Mesenteric fat pad (tissue), 1 donor: ENCODE measurements around the gene S100A5. TPM values are rescaled to one million over a fixed set of nuclear protein-coding genes. Genes with fewer than 3 reads are reported as not detected.
A peak's percentile ranks its signal among the peaks of the same experiment; 100 is the strongest.
"Not testable (repeated sequence)": the region's sequence is repeated elsewhere in the genome, so short reads cannot be mapped to it uniquely, and the experiment has no call there.

Experiments
- DNase-seq: peaks from one replicate; pipeline ENCODE4 v3.0.0-alpha.2; 2020; ENCODE audit warnings: low spot score
- total RNA-seq: library from RNA; stranded (reverse); fragmentation: NEBNext Ultra II Directional; extraction: Animal tissue kit (Norgen Biotek cat#: 25700); gene quantifications from one replicate; pipeline ENCODE4 v1.2.1, GENCODE V29; 2021
- donor health status: DM: yes; HTN: yes; CAD: no.

S100A5 gene
- total RNA-seq, 1 donor from 2014 or later = not detected

DNA sequence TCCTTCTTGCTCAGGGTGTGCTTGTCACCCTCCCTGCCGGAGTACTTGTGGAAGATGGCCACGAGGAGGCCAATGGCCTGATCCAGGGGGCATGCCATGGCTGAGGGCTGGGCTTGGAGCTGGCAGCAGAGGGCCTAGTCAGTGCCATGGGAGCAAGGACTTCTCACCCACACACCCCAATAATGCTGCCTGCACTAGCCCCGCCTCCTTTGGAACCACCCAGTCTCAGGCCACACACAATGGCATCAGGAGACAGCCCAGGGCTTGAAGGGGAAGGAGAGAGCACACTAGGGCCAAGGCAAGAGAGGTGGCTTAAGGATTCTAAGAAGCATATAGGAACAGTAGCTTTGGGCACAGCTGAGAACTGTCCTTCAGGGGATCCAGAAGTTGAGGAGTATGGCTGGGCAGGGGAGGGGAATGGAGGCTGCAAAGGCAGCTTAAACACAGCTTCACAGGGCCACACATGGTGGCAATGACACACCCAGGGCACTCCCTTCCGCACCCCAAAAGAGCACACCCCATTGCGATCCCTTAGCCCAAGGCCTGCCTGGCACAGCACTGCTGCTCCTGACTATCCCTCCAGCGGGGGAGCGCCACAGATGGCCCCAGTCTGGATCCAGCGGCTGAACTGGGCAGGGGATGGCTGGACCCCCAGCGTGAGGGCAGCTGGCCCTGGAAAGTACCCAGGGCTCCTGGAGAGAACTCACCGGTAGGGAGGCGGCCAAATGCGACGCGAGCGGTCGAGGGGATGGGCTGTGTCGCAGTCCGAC is 5.3 kb downstream of the S100A5 start, which contains the start of gene S100A6:
Gene S100A6 (minus strand): TSS at position 750 of the 770 bp plus-strand sequence. CDS start 652 bp downstream, at position 98.
- no peak for DNase-seq

DNA sequence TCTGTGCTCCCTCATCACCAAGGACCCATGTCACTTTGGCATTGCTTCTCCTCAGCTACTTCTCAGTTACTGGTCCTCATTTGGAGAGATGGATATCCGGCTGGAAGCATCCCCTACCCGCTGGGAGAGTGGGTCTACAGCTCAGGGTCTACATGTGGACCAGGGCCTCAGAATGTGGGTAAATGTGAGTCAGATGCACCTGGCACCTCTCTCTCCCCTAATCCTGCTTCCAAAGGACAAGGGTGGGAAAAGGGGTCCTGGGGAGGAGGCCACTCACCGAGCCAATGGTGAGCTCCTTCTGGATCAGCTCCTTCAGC is 5.9 kb downstream of the S100A5 start:
- no peak for DNase-seq

DNA sequence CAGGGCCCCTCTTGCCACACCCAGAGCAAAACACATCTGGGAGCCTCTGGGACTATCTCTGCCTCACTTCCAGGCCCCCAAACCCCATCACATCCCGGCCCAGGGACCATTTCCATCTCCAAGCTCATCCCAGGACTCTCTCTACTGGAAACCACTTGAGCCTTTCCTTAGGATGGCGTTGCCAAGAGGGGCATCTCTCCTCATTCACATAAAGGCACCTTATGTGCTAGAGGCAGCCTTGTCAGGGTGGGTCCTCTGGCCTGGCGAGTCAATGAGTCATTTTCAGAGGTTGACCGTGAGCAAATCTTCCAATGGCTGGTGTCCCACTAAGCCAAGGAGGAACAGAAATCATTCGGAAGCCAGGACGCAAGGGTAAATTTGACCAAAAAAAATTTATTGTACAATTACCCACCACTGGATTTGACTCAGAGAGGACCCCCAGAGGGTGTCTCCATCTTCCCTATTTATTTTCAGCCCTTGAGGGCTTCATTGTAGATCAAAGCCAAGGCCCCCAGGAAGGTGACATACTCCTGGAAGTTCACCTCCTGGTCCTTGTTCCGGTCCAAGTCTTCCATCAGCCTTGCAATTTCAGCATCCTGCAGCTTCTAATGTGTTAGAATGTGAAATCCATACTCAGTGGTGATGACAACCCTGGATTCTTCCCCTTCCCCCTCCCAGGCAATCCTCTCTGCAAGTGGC is 6.4 kb downstream of the S100A5 start:
- DNase-seq = no peak

DNA sequence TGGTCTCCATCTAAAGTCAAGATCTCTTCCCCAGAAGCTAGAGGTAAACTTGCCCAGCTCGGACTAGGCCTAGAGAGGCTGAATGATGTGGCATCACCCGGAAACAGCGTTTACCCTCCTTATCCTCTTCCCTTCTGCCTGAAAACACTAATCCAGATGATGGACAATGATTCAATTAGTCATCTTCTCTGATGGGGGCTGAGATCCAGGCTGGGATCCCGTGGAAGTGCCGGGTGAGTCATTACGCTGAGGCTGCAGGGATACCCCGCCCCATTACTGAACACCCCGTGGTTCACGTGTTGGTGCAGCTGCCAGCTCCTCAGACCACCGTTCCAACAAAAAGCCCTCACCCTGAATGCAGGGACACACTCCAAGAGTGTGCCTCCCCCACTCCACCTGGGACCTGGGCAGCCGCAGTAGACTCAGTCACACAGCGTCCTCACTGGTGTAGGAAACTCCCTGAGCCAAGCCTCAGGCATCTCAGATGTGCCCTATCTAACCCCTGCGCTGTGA is 7.0 kb downstream of the S100A5 start:
- DNase-seq = no peak

DNA sequence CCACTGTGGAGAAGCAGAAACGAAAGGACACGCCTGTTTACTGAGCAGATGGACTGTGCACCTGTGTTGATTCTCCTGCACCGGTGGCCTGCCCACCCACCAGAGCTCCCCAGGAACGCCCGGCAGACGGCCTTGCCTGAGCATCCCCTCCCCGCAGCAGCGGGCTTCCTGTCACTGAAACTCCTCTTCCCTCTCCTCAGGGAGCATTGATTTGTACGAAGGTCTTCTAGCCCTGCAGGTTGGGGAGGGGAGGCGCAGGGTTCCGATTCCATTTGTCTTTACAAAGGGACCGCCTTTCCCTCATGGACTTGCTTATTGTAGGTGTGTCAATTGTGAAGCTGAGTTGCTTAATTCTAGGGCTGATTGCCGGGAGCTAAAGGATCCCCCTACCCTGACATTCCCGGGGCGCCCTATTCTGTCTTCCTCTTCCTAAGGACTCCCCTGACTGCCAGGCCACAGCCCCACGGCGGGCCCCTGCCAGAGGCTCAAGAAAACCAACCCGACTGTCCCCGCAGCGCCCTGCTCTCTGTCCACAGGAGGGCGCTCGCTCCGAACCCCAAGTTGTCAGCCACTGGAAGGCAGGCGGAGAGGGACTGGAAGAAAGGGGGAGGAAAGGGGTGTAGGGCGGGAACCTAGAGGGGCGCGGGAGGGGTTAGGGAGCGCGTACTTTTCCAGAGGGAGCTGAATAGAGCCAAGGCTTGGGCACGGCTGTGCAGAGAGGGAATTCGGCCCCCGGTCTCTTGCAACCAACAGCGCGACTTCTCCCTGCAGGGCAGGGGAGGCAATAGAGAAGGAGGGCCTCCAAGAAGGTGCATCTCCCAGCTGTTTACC is 7.8 kb downstream of the S100A5 start:
- DNase-seq = peak; percentile 95

DNA sequence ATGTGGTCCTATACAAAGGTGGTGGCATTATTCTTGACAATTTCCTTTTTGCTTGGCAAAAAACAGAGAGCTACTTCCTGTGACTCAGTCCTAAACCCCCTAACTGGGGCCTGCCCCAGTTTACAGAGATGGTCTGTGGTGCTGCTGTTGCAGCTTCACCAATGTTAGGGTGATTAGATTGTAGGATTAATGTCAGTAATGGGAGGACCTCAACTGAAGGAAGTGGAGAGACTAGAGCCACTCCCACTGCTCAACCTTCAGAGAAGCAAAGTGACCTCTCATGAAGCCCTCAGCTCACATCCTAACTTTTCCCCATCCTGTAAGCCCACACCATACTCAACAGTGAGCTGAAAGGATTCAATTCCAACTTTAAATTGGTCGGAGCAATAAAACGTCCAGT is 8.6 kb downstream of the S100A5 start:
- no peak for DNase-seq

DNA sequence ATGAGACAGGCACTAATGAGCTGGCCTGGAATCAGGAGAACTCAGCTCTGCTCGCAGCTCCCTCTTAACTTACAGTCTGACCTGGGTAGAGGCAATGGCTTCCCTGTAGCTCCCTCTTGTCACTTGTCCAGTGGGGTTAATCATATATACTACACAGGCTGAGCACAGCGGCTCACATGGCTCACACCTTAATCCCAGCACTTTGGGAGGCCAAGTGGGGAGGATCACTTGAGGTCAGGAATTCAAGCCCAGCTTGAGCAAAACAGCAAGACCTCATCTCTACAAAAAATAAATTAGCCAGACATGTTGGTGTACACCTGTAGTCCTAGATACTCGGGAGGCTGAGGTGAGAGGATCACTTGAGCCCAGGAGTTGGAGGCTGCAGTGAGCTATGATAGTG is 9.1 kb downstream of the S100A5 start:
- DNase-seq = no peak

DNA sequence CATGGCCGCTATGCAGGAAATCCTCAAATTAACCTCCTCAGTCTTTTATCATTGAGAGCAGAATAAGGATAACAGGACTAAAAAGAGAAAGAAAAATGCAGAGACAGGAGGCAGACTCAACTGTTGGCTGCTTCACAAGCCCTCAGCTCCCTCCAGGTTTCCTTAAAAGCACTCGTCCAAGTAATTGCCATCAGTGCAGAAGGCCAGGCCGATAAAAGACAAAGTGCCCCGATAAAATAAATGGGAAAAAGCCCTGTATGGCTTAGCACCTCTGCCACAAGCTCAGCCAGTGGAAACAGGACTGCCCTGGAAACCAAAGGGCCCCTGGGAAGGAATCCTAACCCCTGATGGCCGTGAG is 13.1 kb downstream of the S100A5 start:
- no peak for DNase-seq

DNA sequence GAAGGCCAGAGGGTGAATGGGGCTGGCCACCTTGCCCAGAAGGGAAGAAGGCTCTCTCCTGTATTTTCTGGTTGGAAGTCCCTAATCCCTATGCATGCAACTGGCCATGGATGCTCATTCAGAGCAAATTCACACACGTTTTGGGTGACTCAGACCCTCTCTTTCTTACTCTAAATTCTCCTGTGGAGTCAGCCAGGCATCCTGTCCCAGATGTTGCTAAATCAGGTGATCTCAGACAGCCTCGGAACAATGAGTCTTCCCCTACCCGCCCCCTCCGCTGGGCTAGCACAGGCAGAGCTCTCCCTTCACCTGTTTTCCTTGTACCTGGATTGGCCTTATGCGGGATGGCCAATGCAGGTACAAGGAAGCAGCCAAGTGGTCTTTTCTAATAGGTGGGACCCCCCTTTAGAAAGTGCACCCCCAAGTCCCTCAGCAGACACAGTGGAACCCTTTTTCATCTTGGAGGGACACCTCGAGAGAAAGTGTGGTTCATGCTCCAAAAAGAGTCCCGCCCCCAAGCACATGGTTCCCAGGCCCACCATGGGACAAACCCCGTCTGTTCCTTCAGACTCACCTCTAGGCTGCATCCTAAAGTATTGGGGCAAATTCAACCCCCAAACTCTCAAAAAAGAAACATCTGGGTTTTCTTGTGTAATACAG is 13.6 kb downstream of the S100A5 start:
- DNase-seq = no peak

DNA sequence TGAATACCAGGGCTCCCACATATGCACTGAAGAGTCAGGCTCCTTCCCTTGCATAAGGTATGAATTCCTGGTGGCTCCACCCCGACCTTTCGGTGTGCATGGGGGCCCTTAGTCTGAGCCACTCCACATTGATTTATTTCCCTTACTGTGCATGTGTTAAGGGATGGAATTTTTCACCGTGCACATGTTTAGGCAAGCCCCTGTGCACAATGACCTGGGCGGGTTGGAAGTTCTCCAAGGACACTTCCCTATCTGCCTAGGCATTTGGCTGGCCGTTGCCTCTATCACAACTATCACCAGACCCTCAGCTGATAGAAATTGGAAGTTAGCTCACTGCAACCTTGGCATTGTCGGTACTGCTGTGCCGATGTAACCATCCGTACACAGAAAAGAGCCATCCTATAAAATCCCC is 14.6 kb downstream of the S100A5 start:
- DNase-seq = no peak

DNA sequence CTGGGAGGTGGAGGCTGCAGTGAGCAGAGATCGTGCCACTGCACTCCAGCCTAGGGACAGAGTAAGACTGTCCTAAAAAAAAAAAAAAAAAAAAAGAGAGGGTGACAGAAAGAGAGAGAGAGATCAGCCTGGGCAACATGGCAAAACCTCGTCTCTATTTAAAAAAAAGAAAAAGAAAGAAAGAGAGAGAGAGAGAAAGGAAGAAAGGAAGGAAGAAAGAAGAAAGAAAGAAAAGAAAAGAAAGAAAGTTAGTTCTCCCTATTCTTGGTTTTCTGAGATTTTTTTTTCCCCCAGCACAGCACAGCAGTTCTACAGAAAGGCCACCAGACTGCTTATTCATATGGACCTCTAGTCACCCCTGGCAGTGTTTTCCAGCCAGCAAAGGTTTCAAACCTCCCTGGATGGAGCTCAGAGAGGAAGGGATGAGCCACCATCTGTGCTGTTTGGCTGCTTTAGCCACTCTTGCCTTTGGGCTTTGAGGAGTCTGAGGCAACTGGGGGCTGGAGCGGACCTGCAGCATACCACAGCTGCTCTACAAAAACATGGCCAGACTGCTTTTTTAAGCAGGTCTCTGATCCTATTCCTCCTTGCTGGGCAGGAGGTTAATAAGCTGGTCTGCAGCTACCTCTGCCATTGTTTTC is 15.5 kb downstream of the S100A5 start:
- no peak for DNase-seq

DNA sequence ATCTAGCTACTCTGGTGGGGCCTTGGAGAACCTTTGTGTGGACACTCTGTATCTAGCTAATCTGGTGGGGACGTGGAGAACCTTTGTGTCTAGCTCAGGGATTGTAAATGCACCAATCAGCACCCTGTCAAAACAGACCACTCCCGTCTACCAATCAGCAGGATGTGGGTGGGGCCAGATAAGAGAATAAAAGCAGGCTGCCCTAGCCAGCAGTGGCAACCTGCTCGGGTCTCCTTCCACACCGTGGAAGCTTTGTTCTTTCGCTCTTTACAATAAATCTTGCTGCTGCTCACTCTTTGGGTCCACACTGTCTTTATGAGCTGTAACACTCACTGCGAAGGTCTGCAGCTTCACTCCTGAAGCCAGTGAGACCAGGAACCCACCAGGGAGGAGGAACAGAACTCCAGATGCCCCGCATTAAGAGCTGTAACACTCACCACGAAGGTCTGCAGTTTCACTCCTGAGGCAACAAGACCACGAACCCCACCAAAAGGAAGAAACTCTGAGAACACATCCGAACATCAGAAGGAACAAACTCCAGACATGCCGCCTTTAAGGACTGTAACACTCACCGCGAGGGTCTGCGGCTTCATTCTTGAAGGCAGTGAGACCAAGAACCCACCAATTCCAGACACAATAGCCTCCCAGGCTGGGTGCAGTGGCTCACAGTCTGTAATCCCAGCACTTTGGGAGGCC is 18.2 kb downstream of the S100A5 start:
- DNase-seq = not testable (repeated sequence)

DNA sequence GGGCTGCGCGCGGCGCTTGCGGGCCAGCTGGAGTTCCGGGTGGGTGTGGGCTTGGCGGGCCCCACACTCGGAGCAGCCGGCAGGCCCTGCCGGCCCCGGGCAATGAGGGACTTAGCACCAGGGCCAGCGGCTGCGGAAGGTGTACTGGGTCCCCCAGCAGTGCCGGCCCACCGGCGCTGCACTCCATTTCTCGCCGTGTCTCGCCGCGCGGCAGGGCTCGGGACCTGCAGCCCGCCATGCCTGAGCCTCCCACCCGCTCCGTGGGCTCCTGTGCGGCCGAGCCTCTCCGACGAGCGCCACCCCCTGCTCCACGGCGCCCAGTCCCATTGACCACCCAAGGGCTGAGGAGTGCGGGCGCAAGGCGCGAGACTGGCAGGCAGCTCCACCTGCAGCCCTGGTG is 18.9 kb downstream of the S100A5 start:
- DNase-seq = not testable (repeated sequence)

DNA sequence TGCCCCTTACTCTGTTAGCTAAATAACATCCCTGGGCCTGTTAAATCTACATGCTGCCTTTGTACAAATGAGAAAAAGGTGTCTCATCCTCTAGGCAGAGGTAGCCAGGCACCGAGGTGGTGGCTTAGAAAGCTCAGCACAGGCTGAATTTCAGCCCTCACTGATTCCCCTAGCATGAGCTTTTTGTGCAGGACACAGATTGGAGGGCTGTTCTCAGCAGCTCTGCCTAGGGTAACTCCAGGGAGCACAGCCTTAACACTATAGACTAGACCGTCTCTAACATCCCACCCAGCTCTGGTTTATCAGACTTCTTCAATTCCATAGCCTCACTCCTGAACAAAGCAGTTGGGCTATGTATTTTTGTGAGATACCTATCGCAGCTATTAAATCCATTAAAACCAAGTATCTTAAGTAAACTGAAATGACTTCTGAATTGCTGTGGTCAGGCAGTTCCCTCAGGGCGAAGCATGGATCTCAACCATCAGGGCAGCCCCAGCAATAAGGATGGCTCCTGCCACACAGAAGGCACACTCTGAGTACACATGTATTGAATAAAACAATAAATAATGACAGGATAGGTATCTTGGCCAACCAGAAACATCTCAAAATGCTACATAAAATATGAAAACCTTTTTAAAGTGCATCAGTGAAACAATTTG is 19.8 kb downstream of the S100A5 start:
- no peak for DNase-seq

DNA sequence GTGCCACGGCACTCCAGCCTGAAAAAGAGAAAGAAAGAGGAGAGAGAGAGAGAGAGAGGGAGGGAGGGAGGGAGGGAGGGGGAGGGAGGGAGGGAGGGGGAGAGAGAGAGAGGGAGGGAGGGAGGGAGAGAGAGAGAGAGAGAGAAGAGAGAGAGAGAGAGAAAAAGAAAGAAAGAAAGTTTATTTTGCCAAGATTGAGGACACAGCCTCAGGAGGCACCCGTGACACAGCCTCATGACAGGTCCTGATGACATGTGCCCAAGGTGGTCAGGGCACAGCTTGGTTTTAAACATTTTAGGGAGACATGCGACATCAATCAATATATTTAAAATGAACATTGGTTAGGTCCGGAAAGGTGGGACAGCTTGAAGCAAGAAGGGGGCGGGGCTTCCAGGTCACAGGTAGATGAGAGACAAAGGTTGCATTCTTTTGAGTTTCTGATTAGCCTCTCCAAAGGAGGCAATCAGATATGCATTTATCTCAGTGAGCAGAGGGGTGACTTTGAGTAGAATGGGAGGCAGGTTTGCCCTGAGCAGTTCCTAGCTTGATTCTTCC is 20.5 kb downstream of the S100A5 start:
- DNase-seq = peak; percentile 47

DNA sequence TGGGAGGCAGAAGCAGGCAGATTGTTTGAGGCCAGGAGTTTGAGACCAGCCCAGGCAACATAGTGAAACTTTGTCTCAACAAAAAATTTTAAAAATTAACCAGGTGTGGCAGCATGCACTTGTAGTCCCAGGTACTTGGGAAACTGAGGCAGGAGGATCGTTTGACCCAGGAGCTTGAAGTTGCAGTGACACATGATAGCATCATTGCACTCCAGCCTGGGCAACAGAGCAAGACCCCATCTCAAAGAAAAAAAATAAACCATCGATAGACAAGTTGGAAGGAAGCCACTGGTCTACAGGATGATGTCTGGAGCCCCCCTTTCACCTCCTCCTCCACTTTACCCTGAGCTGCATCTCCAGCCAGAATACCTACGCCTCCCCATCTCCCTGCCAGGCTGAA is 21.5 kb downstream of the S100A5 start:
- peak; percentile 11 for DNase-seq

DNA sequence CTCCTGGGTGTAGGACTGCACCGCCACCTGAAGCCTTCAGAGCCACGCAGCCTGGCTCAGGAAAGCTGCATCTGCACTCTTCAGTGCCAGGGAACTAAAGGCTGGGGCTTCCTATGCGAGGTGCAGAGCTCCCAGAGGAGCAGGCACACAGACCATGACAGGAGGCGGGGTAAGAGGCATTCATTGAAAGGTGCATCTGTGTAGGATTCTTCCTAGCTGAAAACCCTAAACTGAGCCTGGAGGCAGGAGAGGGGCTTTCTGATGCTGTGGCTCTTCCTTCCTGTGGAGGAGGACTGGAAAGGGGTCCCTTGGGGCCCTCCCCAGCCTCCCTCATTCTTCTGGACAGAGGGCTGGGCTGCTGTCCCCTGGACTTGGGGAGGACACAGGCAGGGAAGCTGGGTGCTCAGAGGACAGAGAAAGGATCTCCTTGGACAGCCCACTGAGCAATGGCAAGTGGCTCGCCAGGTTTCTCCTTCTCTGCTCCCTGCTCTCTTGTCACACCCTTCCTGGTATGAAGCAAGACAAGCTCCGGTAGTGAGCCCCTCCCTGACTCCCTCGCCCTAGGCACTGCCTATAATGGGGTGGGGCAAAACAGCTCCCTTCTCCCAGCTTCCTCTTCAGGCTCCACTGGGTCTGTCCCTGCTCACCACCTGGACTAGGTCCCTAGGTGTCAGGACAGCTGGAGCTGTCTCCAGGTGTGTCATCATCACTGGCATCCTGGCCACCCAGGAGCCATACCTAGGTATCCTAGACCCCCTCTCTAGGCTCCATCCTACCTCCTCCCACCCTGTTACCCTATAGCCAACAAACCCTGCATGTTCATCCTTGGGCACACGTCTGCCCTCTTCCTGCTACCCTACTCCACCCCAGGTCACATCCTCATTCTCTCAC is 25.0 kb downstream of the S100A5 start:
- DNase-seq = no peak

DNA sequence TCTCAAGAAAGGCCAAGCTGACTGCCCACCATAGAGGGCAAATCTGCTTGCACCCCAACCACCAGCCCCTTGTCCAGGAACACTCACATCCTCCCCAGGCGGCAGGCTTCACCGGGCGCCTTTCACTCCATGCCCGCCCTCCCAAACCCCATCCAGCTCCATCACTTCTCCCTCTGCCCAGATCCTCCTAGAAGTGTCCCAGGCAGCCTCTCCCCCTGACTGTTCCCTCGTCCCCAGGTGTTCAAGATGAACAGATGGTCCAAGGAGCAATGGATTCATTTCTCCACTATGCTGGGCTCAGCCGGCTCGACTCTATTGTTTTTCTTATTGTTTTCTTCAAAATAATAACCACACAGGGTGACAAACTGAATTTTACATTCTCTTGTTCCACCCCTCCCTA is 27.1 kb downstream of the S100A5 start:
- DNase-seq = no peak
